Natural killer cell (primary cell): ENCODE data around the gene PTPN6. TPM values are rescaled to one million over a fixed set of nuclear protein-coding genes. Genes with fewer than 3 reads are reported as not detected.

ENCODE experiments used
- ATAC-seq, 3 donors: fragments of 150-1000 bp in 2 of 3; fragments of 200-7000 bp in 1 of 3; cut with Tn5 transposase; 1 replicate in 1 of 3; 2 replicates in 2 of 3; pipeline ENCODE4 v1.10.0; 2021; ENCODE audit warnings: mild to moderate bottlenecking in 2 of 3, moderate library complexity in 2 of 3
- DNase-seq, 2 donors: peaks; one replicate each; pipeline versions ENCODE4 v3.0.0 to v3.0.0-alpha.2; 2013 to 2021; ENCODE audit warnings: mixed read lengths in 1 of 2
- H3K27ac ChIP-seq: one replicate; pipeline ENCODE4 v1.5.1; 2013; ENCODE audit warnings: mild to moderate bottlenecking, low read length
- H3K27me3 ChIP-seq: one replicate; pipeline ENCODE4 v1.6.1; 2013; ENCODE audit warnings: low read length; ENCODE audit not compliant: control insufficient read depth, insufficient read depth
- H3K36me3 ChIP-seq: one replicate; pipeline ENCODE4 v1.6.1; 2013; ENCODE audit warnings: low read length; ENCODE audit not compliant: control insufficient read depth, insufficient read depth
- H3K4me1 ChIP-seq: one replicate; pipeline ENCODE4 v1.6.1; 2013; ENCODE audit warnings: low read length; ENCODE audit not compliant: control insufficient read depth, insufficient read depth
- H3K4me3 ChIP-seq: one replicate; pipeline ENCODE4 v1.5.1; 2013; ENCODE audit warnings: low read length
- H3K9me3 ChIP-seq: one replicate; pipeline ENCODE4 v1.6.1; 2013; ENCODE audit warnings: low read length; ENCODE audit not compliant: control insufficient read depth, insufficient read depth
- H3K27ac Mint-ChIP-seq, 2 donors: one replicate each; pipeline ENCODE4 v1.8.0; 2022; ENCODE audit warnings: mild to moderate bottlenecking in 2 of 2, mixed read lengths in 2 of 2, moderate library complexity in 1 of 2
- H3K27me3 Mint-ChIP-seq, 2 donors: one replicate each; pipeline ENCODE4 v1.8.0; 2022; ENCODE audit warnings: low read depth in 2 of 2, mixed read lengths in 2 of 2
- H3K36me3 Mint-ChIP-seq: one replicate; pipeline ENCODE4 v1.8.0; 2022; ENCODE audit warnings: mixed read lengths
- H3K4me1 Mint-ChIP-seq, 2 donors: one replicate each; pipeline ENCODE4 v1.8.0; 2022; ENCODE audit warnings: mixed read lengths in 2 of 2
- H3K4me3 Mint-ChIP-seq: one replicate; pipeline ENCODE4 v1.8.0; 2022; ENCODE audit warnings: mild to moderate bottlenecking, moderate library complexity, mixed read lengths
- H3K9me3 Mint-ChIP-seq, 2 donors: one replicate each; pipeline ENCODE4 v1.8.0; 2022; ENCODE audit warnings: mixed read lengths in 2 of 2
- CTCF ChIP-seq: fragments of 200-600 bp; IDR thresholded peaks from one replicate; pipeline ENCODE4 v1.8.0; 2022; ENCODE audit warnings: antibody characterized with exemption
- WGBS: methylation state at CpG from one replicate; pipeline ENCODE4 v1.1.7; 2013; ENCODE audit warnings: missing lambda C conversion rate; ENCODE audit not compliant: insufficient coverage; 5-methylcytosine and 5-hydroxymethylcytosine counted together
- intact Hi-C: fragments of 100-400 bp; cut with micrococcal nuclease; formaldehyde crosslinking; loops from one replicate; pipeline ENCODE4 v1.14.2; 2022
- total RNA-seq, 4 donors: library from RNA; stranded (reverse); fragments of 120-200 nt in 1 of 4; gene quantifications; one replicate each; pipeline versions ENCODE4 v1.2.3 to v1.2.4, GENCODE V29; 2013 to 2022

The PTPN6 gene
- total RNA-seq, 3 donors from 2014 or later (not counting 1 experiment from before 2014, with no cell fraction given) = 279 to 357 (median 312) TPM

GRCh38 chr12:7008864-7009263 is 57.7 kb downstream of the PTPN6 start:
- 100% methylated on average over 2 of the region's 2 CpGs for WGBS
- H3K27me3 ChIP-seq = no peaks in the 10 kb centered on the region
- intact Hi-C loops = no loop called here
- Mint-ChIP-seq H3K27me3 (no peaks in the 10 kb centered on the region), H3K4me1 (peaks cover 11 to 23% of the 10 kb centered on the region in 2 donors), H3K9me3 (no peaks in the 10 kb centered on the region), H3K4me3 (no peak overlapping the region), H3K27ac (no peak overlapping the region), H3K36me3 (no peaks in the 10 kb centered on the region)
- H3K27ac ChIP-seq = no peak overlapping the region
- no peaks in the 10 kb centered on the region for H3K9me3 ChIP-seq
- peaks cover 4% of the 10 kb centered on the region for H3K36me3 ChIP-seq
- DNase-seq (no peak), ATAC-seq (no peak)
- no peak for TF ChIP-seq CTCF
- no peak overlapping the region for H3K4me3 ChIP-seq
- H3K4me1 ChIP-seq = no peaks in the 10 kb centered on the region

- Histone ChIP-seq H3K27me3 (no peaks in the 10 kb centered on the region), H3K36me3 (peaks cover 2% of the 10 kb centered on the region), H3K4me1 (no peaks in the 10 kb centered on the region), H3K27ac (no peak overlapping the region), H3K9me3 (no peaks in the 10 kb centered on the region), H3K4me3 (no peak overlapping the region)
- ATAC-seq = no peak
- no peak overlapping the region for H3K4me3 Mint-ChIP-seq
- intact Hi-C loops = no loop called here
- no peaks in the 10 kb centered on the region for H3K36me3 Mint-ChIP-seq
- H3K9me3 Mint-ChIP-seq = no peaks in the 10 kb centered on the region
- no peak for TF ChIP-seq CTCF
- H3K4me1 Mint-ChIP-seq = peaks cover 11 to 28% of the 10 kb centered on the region in 2 donors
- no peaks in the 10 kb centered on the region for H3K27me3 Mint-ChIP-seq
- DNase-seq = no peak
- H3K27ac Mint-ChIP-seq = no peak overlapping the region
Measured at GRCh38 chr12:7009512-7009911, 58.4 kb downstream of the PTPN6 start.

Other genes with a start within 250 kb of the PTPN6 start
- gene COPS7A, start 227.3 kb upstream of the PTPN6 start, total RNA-seq = 10 to 100 TPM; 23.5 to 29.8 (median 28.9) TPM
- 100 to 1,000 TPM; 114 to 117 (median 116) TPM for gene MLF2, start 198.2 kb upstream of the PTPN6 start, total RNA-seq
- gene PTMS, start 185.0 kb upstream of the PTPN6 start, total RNA-seq = 10 to 100 TPM in 1 of 3 donors, 1 to 10 TPM in 2; 2.3 to 33.2 (median 2.8) TPM
- gene LAG3, start 178.8 kb upstream of the PTPN6 start, total RNA-seq = 1 to 10 TPM in 1 of 3 donors, under 1 TPM in 2; 0.36 to 7.6 (median 0.78) TPM
- 10 to 100 TPM in 1 of 3 donors, 1 to 10 TPM in 2; 8.5 to 10.1 (median 9.8) TPM for gene CD4, start 161.8 kb upstream of the PTPN6 start, total RNA-seq
- 1 to 10 TPM in 1 of 3 donors, under 1 TPM in 2; 0.39 to 2.1 (median 0.68) TPM for gene GPR162, start 129.5 kb upstream of the PTPN6 start, total RNA-seq
- 1 to 10 TPM in 1 of 3 donors, under 1 TPM in 1, not detected in 1; 0.72 to 1.8 TPM for gene P3H3, start 122.9 kb upstream of the PTPN6 start, total RNA-seq
- not detected for gene GNB3, start 110.4 kb upstream of the PTPN6 start, total RNA-seq
- 1 to 10 TPM; 1.4 to 3.3 (median 1.4) TPM for gene CDCA3, start 100.1 kb upstream of the PTPN6 start, total RNA-seq
- 10 to 100 TPM; 48.3 to 67.2 (median 57.2) TPM for gene USP5, start 99.2 kb upstream of the PTPN6 start, total RNA-seq
- 100 to 1,000 TPM; 167 to 196 (median 189) TPM for gene TPI1, start 83.8 kb upstream of the PTPN6 start, total RNA-seq
- 10 to 100 TPM in 1 of 3 donors, 1 to 10 TPM in 2; 8.1 to 19.1 (median 8.4) TPM for gene SPSB2, start 78.1 kb upstream of the PTPN6 start, total RNA-seq
- 10 to 100 TPM in 1 of 3 donors, 1 to 10 TPM in 2; 8.1 to 16.8 (median 9.8) TPM for gene LRRC23, start 46.5 kb upstream of the PTPN6 start, total RNA-seq
- 10 to 100 TPM; 21.6 to 30.8 (median 23.1) TPM for gene ENO2, start 36.8 kb upstream of the PTPN6 start, total RNA-seq
- gene ATN1, start 23.4 kb upstream of the PTPN6 start, total RNA-seq = 10 to 100 TPM; 29.3 to 34.0 (median 31.9) TPM
- gene RNU7-1, start 7.5 kb upstream of the PTPN6 start, total RNA-seq = not detected
- gene C12orf57, start 7.3 kb upstream of the PTPN6 start, total RNA-seq = 100 to 1,000 TPM; 125 to 157 (median 126) TPM
- 100 to 1,000 TPM; 123 to 133 (median 127) TPM for gene PHB2, start 19.3 kb downstream of the PTPN6 start, total RNA-seq
- 10 to 100 TPM; 22.1 to 30.4 (median 23.3) TPM for gene EMG1, start 19.6 kb downstream of the PTPN6 start, total RNA-seq
- 10 to 100 TPM; 45.6 to 54.3 (median 45.6) TPM for gene LPCAT3, start 67.1 kb downstream of the PTPN6 start, total RNA-seq
- gene C1S, start 109.4 kb downstream of the PTPN6 start, total RNA-seq = 1 to 10 TPM; 1.6 to 1.9 (median 1.9) TPM
- gene C1R, start 141.1 kb downstream of the PTPN6 start, total RNA-seq = 1 to 10 TPM; 6.4 to 7.8 (median 6.6) TPM
- gene C1RL, start 157.9 kb downstream of the PTPN6 start, total RNA-seq = 10 to 100 TPM; 29.1 to 35.5 (median 31.0) TPM
- gene RBP5, start 177.5 kb downstream of the PTPN6 start, total RNA-seq = not detected
- 10 to 100 TPM; 59.7 to 95.5 (median 61.0) TPM for gene CLSTN3, start 179.0 kb downstream of the PTPN6 start, total RNA-seq
- 10 to 100 TPM; 20.3 to 23.3 (median 22.0) TPM for gene PEX5, start 238.3 kb downstream of the PTPN6 start, total RNA-seq